GM21723 (cell line): Measurements from ENCODE around the gene RPL39.
"Not testable (repeated sequence)": the region's sequence is repeated elsewhere in the genome, so short reads cannot be mapped to it uniquely, and the experiment has no call there.

Experiments
- ATAC-seq: cut with Tn5 transposase; IDR thresholded peaks from one replicate; pipeline ENCODE4 v1.9.1; 2021; ENCODE audit warnings: mild to moderate bottlenecking, moderate library complexity; ENCODE audit not compliant: unreplicated experiment

Gene RPL39

DNA sequence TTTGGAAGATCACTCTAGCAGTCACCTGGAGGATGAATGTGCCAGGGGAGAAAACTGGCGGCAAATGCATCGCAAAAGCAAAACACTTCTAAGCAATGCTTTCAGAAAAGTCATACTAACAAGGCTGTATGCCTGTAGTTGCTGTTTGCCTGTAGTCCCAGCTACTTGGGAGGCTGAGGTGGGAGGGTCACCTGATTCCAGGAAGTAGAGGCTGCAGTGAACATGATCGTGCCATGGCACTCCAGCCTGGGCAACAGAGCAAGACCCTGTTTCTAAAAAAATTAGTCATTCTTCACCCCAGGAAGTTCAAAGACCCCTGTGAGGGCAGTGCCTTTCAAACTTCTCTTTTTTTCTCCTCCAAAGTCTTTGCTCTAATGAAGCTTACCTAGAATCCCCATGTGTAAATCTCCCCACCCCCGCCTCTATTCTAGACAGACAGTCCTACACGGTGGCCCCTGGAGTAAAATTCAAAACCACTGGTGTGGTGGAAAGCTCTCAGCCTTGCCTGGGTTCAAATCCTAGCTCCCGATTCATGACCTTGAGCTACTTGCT lies 27.5 kb downstream of the RPL39 start:
- ATAC-seq, result no peak

DNA sequence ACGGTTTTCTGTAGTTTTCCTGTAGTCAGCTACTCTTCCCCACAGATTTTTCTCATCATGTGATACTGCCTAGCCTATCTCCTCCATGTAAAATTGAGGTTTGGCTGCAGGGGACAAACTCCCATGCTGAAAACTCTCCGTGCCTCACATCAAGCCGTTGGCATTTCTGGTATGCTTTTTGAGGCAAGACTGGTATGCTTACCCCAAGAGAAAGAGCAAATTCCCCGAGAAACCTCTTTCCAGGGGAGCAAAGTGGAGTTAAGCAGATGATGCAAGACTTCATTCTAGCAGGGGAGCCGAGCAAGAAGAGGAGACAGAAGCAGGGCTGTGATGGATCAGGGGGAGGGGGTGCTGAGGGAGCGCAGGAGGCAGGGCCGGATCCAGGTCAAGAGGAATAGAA lies 28.2 kb downstream of the RPL39 start:
- ATAC-seq, result no peak

- ATAC-seq, result no peak
These were observed 28.7 kb downstream of the RPL39 start for GRCh38 chrX:119762718-119763117.

DNA sequence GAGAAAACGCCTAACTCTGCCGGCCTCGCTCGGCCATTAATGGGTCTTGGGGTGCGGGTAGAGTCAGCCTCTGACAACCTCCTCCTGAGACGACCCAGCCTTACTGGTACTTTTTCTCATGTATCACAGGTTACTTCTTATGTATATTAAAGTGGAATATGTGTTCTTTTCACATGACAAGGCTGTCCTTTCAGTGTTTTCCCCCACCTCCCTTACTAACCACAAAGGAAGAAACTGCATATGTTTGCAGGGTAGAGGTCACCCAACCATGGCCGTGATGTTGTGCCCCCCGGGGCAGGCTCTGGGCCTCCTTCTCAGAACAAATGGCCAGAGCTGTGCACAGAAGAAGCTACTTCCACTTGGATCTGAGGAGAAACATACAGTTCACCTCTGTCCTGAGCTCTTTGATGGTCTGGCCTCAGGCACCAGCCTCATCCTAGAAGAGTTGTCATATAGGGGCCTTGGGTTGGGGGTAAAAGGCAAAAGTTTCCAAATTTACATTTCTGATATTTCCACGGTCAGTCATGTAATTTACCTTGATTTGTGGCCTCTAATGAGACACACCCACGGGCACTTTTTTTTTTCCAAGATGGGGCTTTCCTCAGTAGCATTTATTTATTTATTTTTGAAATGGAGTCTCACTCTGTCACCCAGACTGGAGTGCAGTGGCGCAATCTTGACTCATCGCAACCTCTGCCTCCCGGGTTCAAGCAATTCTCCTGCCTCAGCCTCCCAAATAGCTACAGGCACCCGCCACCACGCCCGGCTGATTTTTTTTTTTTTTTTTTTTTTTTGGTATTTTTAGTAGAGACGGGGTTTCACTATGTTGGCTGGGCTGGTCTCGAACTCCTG lies 31.2 kb downstream of the RPL39 start:
- no peak for ATAC-seq

DNA sequence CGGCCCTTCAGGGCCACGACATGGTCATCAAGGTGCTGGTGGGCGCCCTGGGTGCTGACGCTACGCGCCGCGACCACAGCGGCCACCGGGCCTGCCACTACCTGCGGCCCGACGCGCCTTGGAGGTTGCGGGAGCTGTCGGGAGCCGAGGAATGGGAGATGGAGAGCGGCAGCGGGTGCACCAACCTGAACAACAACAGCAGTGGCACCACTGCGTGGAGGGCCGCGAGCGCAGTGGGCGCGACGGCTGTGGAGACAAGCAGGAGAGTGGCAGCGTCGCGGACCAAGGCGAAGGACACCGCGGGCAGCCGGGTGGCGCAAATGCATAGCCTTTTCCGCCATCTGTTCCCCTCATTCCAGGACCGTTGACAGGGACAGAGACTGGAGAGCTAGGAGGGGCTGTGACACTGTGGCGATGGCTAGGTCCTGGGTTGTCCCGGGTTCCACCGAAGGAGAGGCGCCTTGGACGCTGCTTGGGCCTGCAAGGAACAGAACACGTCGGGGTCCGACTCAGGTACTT lies 32.1 kb downstream of the RPL39 start:
- ATAC-seq, result no peak

- no peak for ATAC-seq
These were observed 32.6 kb downstream of the RPL39 start for GRCh38 chrX:119758731-119759247.

DNA sequence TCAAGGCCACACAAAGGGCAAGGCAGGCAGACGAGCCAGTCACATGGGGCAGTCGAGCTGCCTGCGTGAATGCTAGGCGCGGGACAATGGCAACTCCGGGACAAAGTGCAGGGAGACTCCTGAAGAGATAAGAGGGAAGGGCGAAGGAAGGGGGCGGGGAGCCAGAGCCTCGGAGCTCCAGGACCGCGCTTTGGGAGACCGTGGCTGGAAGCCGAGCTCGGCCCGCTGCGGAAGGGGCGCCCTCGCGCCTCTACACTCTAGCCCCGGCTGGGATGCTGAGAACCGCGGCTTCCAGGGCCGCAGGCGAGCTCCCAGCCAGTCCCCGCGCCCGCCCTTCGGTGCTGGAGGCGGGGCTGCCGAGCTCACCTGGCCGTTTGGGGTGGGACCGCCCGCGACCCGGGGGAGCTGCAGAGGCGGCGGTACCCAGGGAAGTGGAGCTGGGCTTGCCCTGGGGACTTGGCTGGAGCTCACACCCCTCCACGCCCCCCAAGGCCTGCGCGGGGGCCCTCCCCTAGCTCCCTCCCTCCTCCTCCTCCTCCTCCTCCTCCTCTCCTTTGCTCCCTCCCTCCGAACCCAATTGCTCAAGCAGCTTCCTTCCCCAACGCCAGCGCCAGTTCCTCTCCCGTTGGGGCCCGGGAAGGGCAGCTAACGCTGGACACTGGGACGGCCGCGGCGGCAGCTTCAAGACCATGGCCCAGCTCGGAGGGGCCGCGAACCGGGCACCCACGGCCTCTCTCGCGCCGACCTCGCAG lies 33.3 kb downstream of the RPL39 start, which contains the start of gene SOWAHD:
SOWAHD (plus strand) TSS at position 610 of the 752 bp plus-strand sequence; CDS start at position 690, 80 bp downstream.
- ATAC-seq, result no peak

DNA sequence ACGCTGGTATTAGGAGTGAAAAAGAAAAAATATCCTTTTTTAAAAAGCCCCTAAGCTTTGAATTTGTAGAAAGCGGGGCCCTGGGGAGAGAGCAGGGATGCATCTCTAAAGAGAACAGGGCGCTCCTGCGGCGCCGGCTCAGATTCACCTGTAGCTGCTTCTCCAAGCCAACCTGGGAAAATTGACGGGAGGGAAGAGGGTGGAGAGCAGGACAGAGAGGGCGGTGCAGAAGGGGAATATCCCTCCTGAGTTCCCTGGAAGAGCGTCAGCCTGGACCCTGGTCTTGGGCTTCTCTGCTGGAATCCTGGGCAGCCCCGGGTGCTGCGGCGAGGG lies 33.8 kb downstream of the RPL39 start:
- ATAC-seq, result no peak

DNA sequence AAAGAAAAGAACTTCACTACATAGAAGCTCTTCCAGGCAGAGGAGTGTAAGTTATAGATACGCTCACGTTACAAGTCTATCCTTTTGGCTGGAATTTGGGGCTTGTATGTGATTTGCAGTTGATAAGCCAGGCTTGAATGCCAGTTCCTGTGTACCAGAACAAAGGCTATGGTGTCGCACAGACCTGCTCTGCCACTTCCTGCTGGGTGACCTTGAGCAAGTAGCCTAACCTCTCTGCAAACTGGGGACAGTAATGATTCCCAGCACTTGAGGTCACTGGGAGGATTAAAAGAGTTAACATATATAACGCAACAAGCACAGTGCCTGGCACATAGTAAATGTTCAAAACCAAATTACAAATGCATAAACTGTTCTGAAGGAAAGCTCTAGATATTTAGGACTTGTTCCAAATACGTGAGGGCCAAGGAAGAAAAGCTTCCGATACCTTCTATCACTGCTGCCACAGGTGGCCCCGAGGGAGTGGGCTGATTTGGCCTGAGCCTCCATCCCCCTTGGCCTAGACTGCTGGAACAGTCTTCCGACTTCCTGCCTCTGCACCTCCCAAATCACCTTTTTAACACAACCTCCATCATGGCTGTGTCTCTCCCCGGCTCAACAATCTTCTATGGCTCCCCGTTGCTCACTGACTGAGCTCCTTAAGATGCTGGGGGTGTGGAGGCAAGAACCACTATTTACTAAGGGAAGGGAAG lies 34.3 kb downstream of the RPL39 start:
- ATAC-seq, result no peak

DNA sequence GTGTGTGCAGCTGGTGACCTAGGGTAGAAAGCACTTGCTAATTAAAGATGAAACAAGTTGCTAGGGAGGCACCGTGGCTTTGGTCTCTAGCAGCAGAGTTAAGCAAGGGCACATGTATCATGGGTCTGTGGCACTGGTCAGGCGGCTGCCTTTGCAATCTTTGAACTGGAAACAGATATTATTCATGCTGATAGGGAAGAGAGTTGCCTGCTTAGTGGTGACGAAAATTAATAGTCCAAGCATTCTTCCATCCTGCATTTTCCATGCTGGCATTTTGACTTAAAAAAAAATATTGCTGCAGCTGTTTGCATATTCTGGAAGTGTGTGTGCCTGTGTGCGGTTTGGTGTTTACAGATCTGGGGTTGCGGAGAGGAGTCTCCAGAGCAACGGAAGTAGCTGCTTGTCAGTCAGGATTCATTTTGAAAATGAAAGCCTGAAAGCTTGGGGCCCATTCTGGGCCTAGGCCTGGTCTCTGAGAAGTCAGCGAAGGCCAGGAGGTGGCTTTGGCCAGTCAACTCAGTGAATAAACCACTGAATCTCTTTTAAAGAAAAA lies 35.4 kb downstream of the RPL39 start:
- ATAC-seq, result peak; percentile 81

DNA sequence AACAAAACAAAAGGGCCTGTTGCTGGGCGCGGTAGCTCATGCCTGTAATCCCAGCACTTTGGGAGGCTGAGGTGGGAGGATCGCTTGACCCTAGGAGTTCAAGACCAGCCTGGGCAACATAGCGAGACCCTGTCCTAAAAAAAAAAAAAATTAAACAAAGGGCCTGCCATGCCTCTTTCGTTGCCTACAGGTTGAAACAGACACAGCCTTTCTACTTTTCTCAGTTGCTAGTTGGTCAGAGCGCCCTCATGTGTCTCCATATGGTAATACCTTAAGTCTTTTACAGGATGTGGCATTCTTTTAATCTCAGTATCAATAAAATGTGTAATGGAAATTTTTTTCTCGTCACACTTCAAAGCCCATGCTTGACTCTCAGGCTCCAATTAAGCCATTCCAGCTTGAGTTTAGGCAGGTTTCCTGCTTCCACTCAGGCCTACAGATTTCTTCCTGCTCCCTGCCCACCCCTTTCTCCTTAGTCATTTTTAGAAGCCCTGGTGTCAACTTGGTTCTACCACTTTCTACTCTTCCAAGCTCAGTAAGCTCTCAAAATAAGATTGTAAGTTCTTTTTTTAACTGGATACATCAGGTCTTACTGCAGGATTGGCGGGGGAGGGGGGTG lies 37.7 kb downstream of the RPL39 start:
- no peak for ATAC-seq

- ATAC-seq, result no peak
These were observed 38.4 kb downstream of the RPL39 start for GRCh38 chrX:119753001-119753400.

- ATAC-seq, result not testable (repeated sequence)
These were observed 40.7 kb downstream of the RPL39 start for GRCh38 chrX:119750751-119751150.

DNA sequence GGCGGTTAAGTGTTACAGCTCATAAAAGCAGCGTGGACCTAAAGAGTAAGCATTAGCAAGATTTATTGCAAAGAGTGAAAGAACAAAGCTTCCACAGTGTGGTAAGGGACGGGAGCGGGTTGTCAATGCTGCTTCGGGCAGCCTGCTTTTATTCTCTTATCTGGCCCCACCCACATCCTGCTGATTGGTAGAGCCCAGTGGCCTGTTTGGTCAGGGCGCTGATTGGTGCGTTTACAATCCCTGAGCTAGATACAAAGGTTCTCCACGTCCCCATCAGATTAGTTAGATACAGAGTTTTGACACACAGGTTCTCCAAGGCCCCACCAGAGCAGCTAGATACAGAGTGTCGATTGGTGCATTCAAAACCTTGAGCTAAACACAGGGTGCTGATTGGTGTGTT lies 41.3 kb downstream of the RPL39 start:
- ATAC-seq, result not testable (repeated sequence)

- ATAC-seq, result no peak
These were observed 46.1 kb downstream of the RPL39 start for GRCh38 chrX:119745283-119745848.

DNA sequence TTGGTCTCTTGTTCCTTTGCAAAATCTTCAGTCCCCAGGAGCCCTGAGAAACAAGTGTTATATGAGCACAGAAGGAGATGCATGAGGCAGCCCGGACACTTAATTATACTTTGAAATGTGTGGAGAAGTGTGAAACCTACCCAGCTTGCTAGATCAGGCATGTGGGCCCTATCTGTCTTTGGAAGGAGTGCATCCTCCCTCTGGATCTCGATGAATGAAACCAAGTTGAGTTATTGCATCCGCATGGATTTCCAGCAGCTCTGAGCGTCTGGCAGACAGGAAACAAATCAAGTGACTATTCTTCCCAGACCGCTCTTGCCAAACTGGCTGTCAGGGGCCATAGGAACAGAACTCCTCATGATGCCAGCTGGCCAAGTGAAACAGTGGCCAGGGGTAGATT lies 52.7 kb downstream of the RPL39 start:
- no peak for ATAC-seq
